Ascending aorta (tissue), 2 donors: ENCODE data around the gene KLHDC7B. TPM values are rescaled to one million over a fixed set of nuclear protein-coding genes. Genes with fewer than 3 reads are reported as not detected.

Experiments
- DNase-seq, 2 donors: peaks; one replicate each; pipeline ENCODE4 v3.0.0-alpha.2; 2019; ENCODE audit warnings: low spot score in 2 of 2
- H3K27ac ChIP-seq, 2 donors: fragments of 200-600 bp; sonication (generic); one replicate each; pipeline ENCODE4 v1.5.1; 2016 to 2017; ENCODE audit warnings: mild to moderate bottlenecking in 1 of 2
- H3K27me3 ChIP-seq: fragments of 200-600 bp; sonication (generic); one replicate; pipeline ENCODE4 v1.5.1; 2017
- H3K36me3 ChIP-seq, 2 donors: fragments of 200-600 bp; sonication (generic); one replicate each; pipeline ENCODE4 v1.5.1; 2016
- H3K4me1 ChIP-seq, 2 donors: fragments of 200-600 bp; sonication (generic); one replicate each; pipeline ENCODE4 v1.5.1; 2016 to 2017; ENCODE audit warnings: mild to moderate bottlenecking in 1 of 2
- H3K4me3 ChIP-seq, 2 donors: fragments of 200-600 bp; sonication (generic); one replicate each; pipeline ENCODE4 v1.5.1; 2016 to 2017; ENCODE audit warnings: mild to moderate bottlenecking in 1 of 2
- H3K9me3 ChIP-seq, 2 donors: fragments of 200-600 bp; sonication (generic); one replicate each; pipeline ENCODE4 v1.5.1; 2016
- CTCF ChIP-seq, 3 experiments: fragments of 200-600 bp in 2 of 3; fragments of 450-650 bp in 1 of 3; sonication (generic) in 2 of 3; IDR thresholded peaks; one replicate each; pipeline ENCODE4 v1.5.1; 2016 to 2019; ENCODE audit warnings: antibody characterized with exemption in 3 of 3, mild to moderate bottlenecking in 1 of 3, moderate library complexity in 1 of 3
- intact Hi-C: fragments of 100-400 bp; cut with DNase I; formaldehyde crosslinking; loops from one replicate; pipeline ENCODE4 v1.15.1; 2023
- total RNA-seq: library from RNA; depleted of rRNA; stranded (reverse); fragments of >200 nt; gene quantifications from one replicate; pipeline ENCODE4 v1.1.0, GENCODE V29; 2016

The KLHDC7B gene
- total RNA-seq, 1 donor from 2014 or later: not detected

DNA sequence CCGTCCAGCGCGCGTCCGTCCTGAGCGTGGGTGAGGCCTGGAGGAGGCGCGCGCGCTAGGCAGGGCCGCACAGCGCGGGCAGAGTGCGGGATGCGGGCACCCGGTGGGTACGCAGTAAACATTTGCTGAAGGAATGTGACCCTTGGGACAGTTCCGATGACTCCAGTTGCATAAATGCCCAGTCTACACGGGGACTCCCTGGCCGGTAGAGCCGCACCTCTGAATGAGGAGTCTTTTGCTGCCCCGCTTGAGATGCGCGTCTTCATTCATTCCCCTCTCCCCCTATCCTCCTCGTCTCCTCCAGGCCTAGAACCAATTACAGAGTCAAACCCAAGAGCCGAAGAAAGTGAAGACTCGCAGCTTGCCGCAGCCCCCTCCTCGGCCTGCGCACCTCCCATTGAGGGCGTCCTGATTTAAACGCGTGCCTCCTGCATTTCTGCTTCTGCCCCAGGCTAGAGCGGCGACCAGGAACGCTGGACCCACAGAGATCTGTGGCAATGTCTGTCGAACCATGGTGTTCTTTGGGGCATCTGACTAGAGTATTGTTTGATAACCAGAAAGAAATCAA, 37.7 kb downstream of the KLHDC7B start:
- Histone ChIP-seq H3K9me3 (no peaks in the 10 kb centered on the region), H3K27ac (peak overlapping the region; percentile 95 to 99), H3K36me3 (peaks cover 0 to 5% of the 10 kb centered on the region in 2 donors), H3K4me3 (peak overlapping the region; percentile 65 to 82), H3K4me1 (peaks cover 5 to 19% of the 10 kb centered on the region in 2 donors), H3K27me3 (peaks cover under 1% of the 10 kb centered on the region)
- intact Hi-C loops: loop anchor here (2.0 kb wide), 1 partner anchor 45 kb away; the partner anchor contains the start of gene ARSA
- TF ChIP-seq CTCF (IDR thresholded peaks at IDR 0.05): no peak
- DNase-seq: no peak

DNA sequence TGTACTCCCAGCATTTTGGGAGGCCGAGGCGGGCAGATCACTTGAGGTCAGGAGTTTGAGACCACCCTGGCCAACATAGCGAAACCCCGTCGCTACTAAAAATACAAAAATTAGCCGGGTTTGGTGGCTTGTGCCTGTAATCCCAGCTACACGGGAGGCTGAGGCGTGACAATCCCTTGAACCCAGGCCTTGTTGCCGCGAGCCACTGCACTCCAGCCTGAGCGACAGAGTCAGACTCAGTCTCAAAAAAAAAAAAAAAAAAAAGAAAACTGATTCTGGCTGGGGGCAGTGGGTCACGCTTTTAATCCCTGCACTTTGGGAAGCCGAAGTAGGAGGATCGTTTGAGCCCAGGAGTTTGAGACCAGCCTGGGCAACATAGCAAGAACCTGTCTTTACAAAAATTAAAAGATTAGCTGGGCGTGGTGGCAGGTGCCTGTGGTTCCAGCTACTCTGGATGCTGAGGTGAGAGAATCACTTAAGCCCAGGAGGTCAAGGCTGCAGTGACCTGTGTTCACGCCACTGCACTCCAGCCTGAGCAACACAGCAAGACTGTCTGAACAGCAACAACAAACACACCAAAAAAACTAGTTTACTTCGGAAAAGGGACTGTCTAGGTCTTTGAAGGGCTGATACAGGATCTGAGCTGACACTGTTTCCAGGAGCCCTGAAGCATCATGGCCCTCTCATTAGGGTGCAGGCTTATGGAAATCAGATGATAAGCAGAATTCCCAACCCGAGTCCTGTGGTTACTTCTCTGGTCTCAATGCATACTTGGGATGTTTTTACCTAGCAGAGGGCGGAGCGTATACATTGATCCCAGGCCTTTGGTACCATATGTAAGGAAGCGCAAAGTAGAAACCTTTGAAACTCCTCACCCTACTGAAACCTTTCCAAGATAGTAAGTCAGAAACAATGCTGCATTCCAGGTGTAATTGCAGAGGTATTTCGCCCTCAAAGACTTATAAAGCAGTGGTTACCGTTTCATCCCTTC, 38.7 kb downstream of the KLHDC7B start:
- intact Hi-C loops: no loop called here
- no peak for TF ChIP-seq CTCF (IDR thresholded peaks at IDR 0.05)
- Histone ChIP-seq H3K36me3 (peaks cover 0 to 5% of the 10 kb centered on the region in 2 donors), H3K27me3 (no peaks in the 10 kb centered on the region), H3K27ac (no peak overlapping the region), H3K4me1 (peaks cover 4 to 14% of the 10 kb centered on the region in 2 donors), H3K9me3 (no peaks in the 10 kb centered on the region), H3K4me3 (peak overlapping the region in 1 of 2 donors; percentile 82)
- DNase-seq: no peak

DNA sequence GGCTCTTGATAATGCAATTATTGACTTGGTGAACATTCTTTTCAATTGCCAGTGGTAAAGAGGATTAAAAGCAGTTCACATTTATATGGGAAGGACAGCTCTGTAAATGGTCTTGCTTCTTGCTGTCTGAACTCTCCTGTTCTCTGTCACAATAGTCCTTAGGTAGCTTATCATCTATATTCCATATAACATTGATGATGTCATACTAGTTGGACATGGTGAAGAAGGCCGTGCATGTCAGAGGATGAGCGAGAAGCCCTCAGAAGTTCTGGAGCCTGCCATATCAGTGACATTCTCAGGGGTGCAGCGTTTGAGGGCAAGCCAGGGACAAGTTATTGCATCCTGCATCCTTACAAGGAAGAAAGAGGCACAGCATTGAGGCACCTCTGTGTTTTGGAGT, 39.5 kb downstream of the KLHDC7B start:
- Histone ChIP-seq H3K4me3 (no peak overlapping the region), H3K9me3 (no peaks in the 10 kb centered on the region), H3K36me3 (peaks cover 0 to 5% of the 10 kb centered on the region in 2 donors), H3K27ac (no peak overlapping the region), H3K4me1 (peaks cover 4 to 14% of the 10 kb centered on the region in 2 donors), H3K27me3 (no peaks in the 10 kb centered on the region)
- TF ChIP-seq CTCF (IDR thresholded peaks at IDR 0.05): no peak
- intact Hi-C loops: no loop called here
- no peak for DNase-seq

DNA sequence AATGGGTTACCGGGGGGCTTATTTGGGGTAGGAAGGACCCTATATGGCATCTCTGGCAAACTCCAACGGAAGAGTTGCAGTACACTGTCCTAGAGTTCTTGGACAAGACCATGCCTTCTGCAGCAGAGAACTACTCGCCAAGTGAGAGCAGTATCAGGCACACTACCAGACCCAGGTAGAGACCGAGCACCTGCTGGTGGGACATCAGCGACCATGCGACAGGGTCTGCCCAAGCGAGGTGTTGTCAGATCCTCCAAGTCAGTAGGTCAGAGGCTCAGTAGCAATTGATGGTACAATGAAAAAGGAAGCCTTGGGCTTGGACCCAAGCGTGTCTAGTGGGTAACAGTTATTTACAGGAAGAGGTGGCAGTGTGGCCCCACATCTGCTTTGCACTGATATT, 40.1 kb downstream of the KLHDC7B start:
- TF ChIP-seq CTCF (IDR thresholded peaks at IDR 0.05): no peak
- no peaks in the 10 kb centered on the region for H3K9me3 ChIP-seq
- intact Hi-C loops: no loop called here
- no peak for DNase-seq
- H3K4me3 ChIP-seq: no peak overlapping the region
- peaks cover 4 to 14% of the 10 kb centered on the region in 2 donors for H3K4me1 ChIP-seq
- no peaks in the 10 kb centered on the region for H3K27me3 ChIP-seq
- no peak overlapping the region for H3K27ac ChIP-seq
- peaks cover 0 to 5% of the 10 kb centered on the region in 2 donors for H3K36me3 ChIP-seq

GRCh38 chr22:50586416-50586815, 40.7 kb downstream of the KLHDC7B start:
- DNase-seq: no peak
- intact Hi-C loops: no loop called here
- H3K4me3 ChIP-seq: no peak overlapping the region
- no peaks in the 10 kb centered on the region for H3K36me3 ChIP-seq
- no peak for TF ChIP-seq CTCF (IDR thresholded peaks at IDR 0.05)
- H3K27me3 ChIP-seq: no peaks in the 10 kb centered on the region
- H3K4me1 ChIP-seq: peaks cover 4 to 11% of the 10 kb centered on the region in 2 donors
- H3K27ac ChIP-seq: no peak overlapping the region
- no peaks in the 10 kb centered on the region for H3K9me3 ChIP-seq
